GM23338 (cell line): ENCODE data around the gene INPP5K. TPM values are rescaled to one million over a fixed set of nuclear protein-coding genes. Genes with fewer than 3 reads are reported as not detected.

ENCODE experiments used
- ATAC-seq: fragments of 200-7000 bp; cut with Tn5 transposase; 3 replicates; pipeline ENCODE4 v1.9.1; 2020
- DNase-seq: peaks from one replicate; pipeline ENCODE4 v3.0.0-alpha.2; 2015; ENCODE audit warnings: low spot score
- H2AFZ ChIP-seq: fragments of 200-600 bp; sonication (generic); 2 replicates; pipeline ENCODE4 v1.8.0; 2016; ENCODE audit warnings: antibody characterized with exemption, mild to moderate bottlenecking, moderate library complexity
- H3F3A ChIP-seq: fragments of 200-600 bp; sonication (generic); replicated peaks from 2 replicates; pipeline ENCODE4 v1.8.0; 2017; ENCODE audit warnings: antibody characterized with exemption, mixed run types, low read depth
- H3K27ac ChIP-seq: fragments of 200-600 bp; sonication (generic); 2 replicates; pipeline ENCODE4 v1.6.1; 2016; ENCODE audit warnings: low read depth
- H3K27me3 ChIP-seq: fragments of 200-600 bp; sonication (generic); 2 replicates; pipeline ENCODE4 v1.8.0; 2016; ENCODE audit warnings: mild to moderate bottlenecking, mixed run types, moderate library complexity; ENCODE audit not compliant: insufficient read depth
- H3K36me3 ChIP-seq: fragments of 200-600 bp; sonication (generic); 2 replicates; pipeline ENCODE4 v1.8.0; 2016; ENCODE audit warnings: mild to moderate bottlenecking; ENCODE audit not compliant: insufficient read depth
- H3K4me1 ChIP-seq: fragments of 200-600 bp; sonication (generic); 2 replicates; pipeline ENCODE4 v1.8.0; 2016; ENCODE audit warnings: mild to moderate bottlenecking, moderate library complexity; ENCODE audit not compliant: insufficient read depth
- H3K4me2 ChIP-seq: fragments of 200-600 bp; sonication (generic); 2 replicates; pipeline ENCODE4 v1.7.1; 2017; ENCODE audit warnings: mixed run types
- H3K4me3 ChIP-seq: fragments of 200-600 bp; sonication (generic); 2 replicates; pipeline ENCODE4 v1.6.1; 2016; ENCODE audit warnings: mixed run types
- H3K79me2 ChIP-seq: fragments of 200-600 bp; sonication (generic); replicated peaks from 2 replicates; pipeline ENCODE4 v1.8.0; 2017; ENCODE audit warnings: mild to moderate bottlenecking; ENCODE audit not compliant: insufficient read depth
- H3K9me2 ChIP-seq: fragments of 200-600 bp; sonication (generic); 2 replicates; pipeline ENCODE4 v1.8.0; 2017; ENCODE audit not compliant: insufficient read depth
- H4K20me1 ChIP-seq: fragments of 200-600 bp; sonication (generic); replicated peaks from 2 replicates; pipeline ENCODE4 v1.8.0; 2017; ENCODE audit warnings: mild to moderate bottlenecking; ENCODE audit not compliant: insufficient read depth
- H3K27ac Mint-ChIP-seq: 2 replicates; pipeline ENCODE4 v1.8.0; 2020; ENCODE audit warnings: inconsistent platforms, mild to moderate bottlenecking, moderate library complexity, mixed read lengths
- H3K27me3 Mint-ChIP-seq: 3 replicates; pipeline ENCODE4 v1.8.0; 2022; ENCODE audit warnings: low read depth, mild to moderate bottlenecking, moderate library complexity, mixed read lengths, inconsistent platforms; ENCODE audit not compliant: insufficient read depth, poor library complexity
- H3K36me3 Mint-ChIP-seq: 3 replicates; pipeline ENCODE4 v1.8.0; 2021; ENCODE audit warnings: low read depth, mild to moderate bottlenecking, inconsistent platforms, moderate library complexity, mixed read lengths
- H3K4me1 Mint-ChIP-seq: 3 replicates; pipeline ENCODE4 v1.8.0; 2020; ENCODE audit warnings: mild to moderate bottlenecking, inconsistent platforms, mixed read lengths
- H3K4me3 Mint-ChIP-seq: 3 replicates; pipeline ENCODE4 v1.8.0; 2021; ENCODE audit warnings: moderate library complexity, mild to moderate bottlenecking, inconsistent platforms, mixed read lengths
- H3K9me3 Mint-ChIP-seq: 3 replicates; pipeline ENCODE4 v1.8.0; 2020; ENCODE audit warnings: moderate library complexity, mild to moderate bottlenecking, inconsistent platforms, mixed read lengths
- ETS1 ChIP-seq: IDR thresholded peaks from 2 replicates; pipeline ENCODE4 v1.6.1; 2016; ENCODE audit warnings: antibody characterized with exemption
- EZH2 ChIP-seq: fragments of 200-600 bp; sonication (generic); IDR thresholded peaks from one replicate; pipeline ENCODE4 v1.8.0; 2017; ENCODE audit warnings: antibody characterized with exemption, mild to moderate bottlenecking, low read depth; ENCODE audit not compliant: unreplicated experiment
- JUNB ChIP-seq: IDR thresholded peaks from one replicate; pipeline ENCODE4 v1.6.1; 2016; ENCODE audit warnings: antibody characterized with exemption; ENCODE audit not compliant: unreplicated experiment
- POLR2AphosphoS5 ChIP-seq: IDR thresholded peaks from 2 replicates; pipeline ENCODE4 v1.6.1; 2016; ENCODE audit warnings: antibody characterized with exemption, low read depth
- REST ChIP-seq: IDR thresholded peaks from one replicate; pipeline ENCODE4 v1.6.1; 2018; ENCODE audit warnings: antibody characterized with exemption; ENCODE audit not compliant: unreplicated experiment
- STAT1 ChIP-seq: IDR thresholded peaks from one replicate; pipeline ENCODE4 v1.6.1; 2016; ENCODE audit warnings: antibody characterized with exemption; ENCODE audit not compliant: unreplicated experiment
- ZNF114 ChIP-seq: fragments of 250-450 bp; sonication (Bioruptor Pico); IDR thresholded peaks from 2 replicates; pipeline ENCODE4 v1.5.0; 2020; ENCODE audit warnings: mild to moderate bottlenecking, moderate library complexity
- polyA plus RNA-seq: library from polyadenylated mRNA; unstranded; fragments of >200 nt; fragmentation: Nextera tagmentation; extraction: Ambion mirVana; gene quantifications from 2 replicates; pipeline ENCODE4 v1.2.1, GENCODE V29; 2016
- total RNA-seq: library from RNA; depleted of rRNA; stranded (reverse); fragments of >200 nt; shearing (Covaris generic); gene quantifications from 2 replicates; pipeline ENCODE4 v1.2.3, GENCODE V29; 2014
- TF ChIP-seq, protein P1 (sequence below), 2 experiments: fragments of 200-600 bp in 1 of 2; sonication (generic) in 1 of 2; conservative IDR thresholded peaks; 2 replicates each; pipeline versions ENCODE4 v1.5.1 to v1.6.1; 2016 to 2017; ENCODE audit warnings: antibody characterized with exemption in 2 of 2, low read depth in 2 of 2, mild to moderate bottlenecking in 2 of 2, moderate library complexity in 1 of 2
- TF ChIP-seq, protein P2 (sequence below): fragments of 250-450 bp; sonication (Bioruptor Pico); IDR thresholded peaks from 2 replicates; pipeline ENCODE4 v1.5.0; 2020; ENCODE audit warnings: mild to moderate bottlenecking, moderate library complexity

Gene INPP5K
- total and polyA plus RNA-seq, 2 experiments from 2014 or later = 8.4 to 29.7 TPM

DNA sequence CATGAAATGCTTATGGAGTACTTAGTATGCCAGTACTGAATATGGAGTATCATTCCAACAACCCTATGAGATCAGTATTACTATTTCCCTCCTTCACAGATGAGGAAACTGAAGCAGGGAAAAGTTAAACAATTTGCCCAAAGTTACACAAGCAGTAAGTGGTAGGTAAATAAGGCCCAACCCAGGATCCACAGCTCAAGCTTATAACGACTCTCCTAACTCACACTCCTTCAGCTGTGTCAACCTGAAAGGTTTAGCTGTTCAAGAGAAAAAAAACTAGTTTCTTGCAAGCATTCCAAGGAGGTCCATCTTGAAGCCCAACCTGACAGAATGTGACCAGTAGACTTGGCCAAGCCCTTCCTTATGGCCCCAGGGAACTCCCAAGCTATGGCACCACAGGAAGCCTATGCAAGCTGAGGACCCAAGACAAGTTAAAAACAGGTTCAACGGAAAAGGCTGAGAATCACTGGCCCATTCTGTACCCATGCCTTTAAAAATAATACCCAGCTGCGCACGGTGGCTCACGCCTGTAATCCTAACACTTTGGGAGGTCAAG, 66.9 kb downstream of the INPP5K start (continued):
- TF ChIP-seq REST (no peak), STAT1 (no peak), EZH2 (no peak), ZNF114 (CRISPR knock-in tag) (no peak), JUNB (no peak), POLR2AphosphoS5 (no peak)
- TF ChIP-seq, protein P1, sequence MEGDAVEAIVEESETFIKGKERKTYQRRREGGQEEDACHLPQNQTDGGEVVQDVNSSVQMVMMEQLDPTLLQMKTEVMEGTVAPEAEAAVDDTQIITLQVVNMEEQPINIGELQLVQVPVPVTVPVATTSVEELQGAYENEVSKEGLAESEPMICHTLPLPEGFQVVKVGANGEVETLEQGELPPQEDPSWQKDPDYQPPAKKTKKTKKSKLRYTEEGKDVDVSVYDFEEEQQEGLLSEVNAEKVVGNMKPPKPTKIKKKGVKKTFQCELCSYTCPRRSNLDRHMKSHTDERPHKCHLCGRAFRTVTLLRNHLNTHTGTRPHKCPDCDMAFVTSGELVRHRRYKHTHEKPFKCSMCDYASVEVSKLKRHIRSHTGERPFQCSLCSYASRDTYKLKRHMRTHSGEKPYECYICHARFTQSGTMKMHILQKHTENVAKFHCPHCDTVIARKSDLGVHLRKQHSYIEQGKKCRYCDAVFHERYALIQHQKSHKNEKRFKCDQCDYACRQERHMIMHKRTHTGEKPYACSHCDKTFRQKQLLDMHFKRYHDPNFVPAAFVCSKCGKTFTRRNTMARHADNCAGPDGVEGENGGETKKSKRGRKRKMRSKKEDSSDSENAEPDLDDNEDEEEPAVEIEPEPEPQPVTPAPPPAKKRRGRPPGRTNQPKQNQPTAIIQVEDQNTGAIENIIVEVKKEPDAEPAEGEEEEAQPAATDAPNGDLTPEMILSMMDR (conservative IDR thresholded peaks at IDR 0.05; ENCODE audit: low read depth in 2 of 2) = no peak

- no peaks in the 10 kb centered on the region for H3K9me3 Mint-ChIP-seq
- no peak overlapping the region for H3K4me2 ChIP-seq
- H3K36me3 Mint-ChIP-seq = peaks cover 22% of the 10 kb centered on the region
- no peaks in the 10 kb centered on the region for H3K27me3 ChIP-seq
- DNase-seq (no peak), ATAC-seq (no peak)
- peak overlapping the region; percentile 84 for H3K27ac ChIP-seq
- no peaks in the 10 kb centered on the region for H3F3A ChIP-seq
- H3K79me2 ChIP-seq = peaks cover 100% of the 10 kb centered on the region
- peaks cover 3% of the 10 kb centered on the region for H3K36me3 ChIP-seq
- peaks cover 84% of the 10 kb centered on the region for H4K20me1 ChIP-seq
- no peak overlapping the region for H3K4me3 ChIP-seq
- H3K27me3 Mint-ChIP-seq = no peaks in the 10 kb centered on the region
- no peak overlapping the region for H2AFZ ChIP-seq
- peak overlapping the region; percentile 53; the same call in 1 of the 2 replicates for H3K27ac Mint-ChIP-seq
- TF ChIP-seq, protein P2, sequence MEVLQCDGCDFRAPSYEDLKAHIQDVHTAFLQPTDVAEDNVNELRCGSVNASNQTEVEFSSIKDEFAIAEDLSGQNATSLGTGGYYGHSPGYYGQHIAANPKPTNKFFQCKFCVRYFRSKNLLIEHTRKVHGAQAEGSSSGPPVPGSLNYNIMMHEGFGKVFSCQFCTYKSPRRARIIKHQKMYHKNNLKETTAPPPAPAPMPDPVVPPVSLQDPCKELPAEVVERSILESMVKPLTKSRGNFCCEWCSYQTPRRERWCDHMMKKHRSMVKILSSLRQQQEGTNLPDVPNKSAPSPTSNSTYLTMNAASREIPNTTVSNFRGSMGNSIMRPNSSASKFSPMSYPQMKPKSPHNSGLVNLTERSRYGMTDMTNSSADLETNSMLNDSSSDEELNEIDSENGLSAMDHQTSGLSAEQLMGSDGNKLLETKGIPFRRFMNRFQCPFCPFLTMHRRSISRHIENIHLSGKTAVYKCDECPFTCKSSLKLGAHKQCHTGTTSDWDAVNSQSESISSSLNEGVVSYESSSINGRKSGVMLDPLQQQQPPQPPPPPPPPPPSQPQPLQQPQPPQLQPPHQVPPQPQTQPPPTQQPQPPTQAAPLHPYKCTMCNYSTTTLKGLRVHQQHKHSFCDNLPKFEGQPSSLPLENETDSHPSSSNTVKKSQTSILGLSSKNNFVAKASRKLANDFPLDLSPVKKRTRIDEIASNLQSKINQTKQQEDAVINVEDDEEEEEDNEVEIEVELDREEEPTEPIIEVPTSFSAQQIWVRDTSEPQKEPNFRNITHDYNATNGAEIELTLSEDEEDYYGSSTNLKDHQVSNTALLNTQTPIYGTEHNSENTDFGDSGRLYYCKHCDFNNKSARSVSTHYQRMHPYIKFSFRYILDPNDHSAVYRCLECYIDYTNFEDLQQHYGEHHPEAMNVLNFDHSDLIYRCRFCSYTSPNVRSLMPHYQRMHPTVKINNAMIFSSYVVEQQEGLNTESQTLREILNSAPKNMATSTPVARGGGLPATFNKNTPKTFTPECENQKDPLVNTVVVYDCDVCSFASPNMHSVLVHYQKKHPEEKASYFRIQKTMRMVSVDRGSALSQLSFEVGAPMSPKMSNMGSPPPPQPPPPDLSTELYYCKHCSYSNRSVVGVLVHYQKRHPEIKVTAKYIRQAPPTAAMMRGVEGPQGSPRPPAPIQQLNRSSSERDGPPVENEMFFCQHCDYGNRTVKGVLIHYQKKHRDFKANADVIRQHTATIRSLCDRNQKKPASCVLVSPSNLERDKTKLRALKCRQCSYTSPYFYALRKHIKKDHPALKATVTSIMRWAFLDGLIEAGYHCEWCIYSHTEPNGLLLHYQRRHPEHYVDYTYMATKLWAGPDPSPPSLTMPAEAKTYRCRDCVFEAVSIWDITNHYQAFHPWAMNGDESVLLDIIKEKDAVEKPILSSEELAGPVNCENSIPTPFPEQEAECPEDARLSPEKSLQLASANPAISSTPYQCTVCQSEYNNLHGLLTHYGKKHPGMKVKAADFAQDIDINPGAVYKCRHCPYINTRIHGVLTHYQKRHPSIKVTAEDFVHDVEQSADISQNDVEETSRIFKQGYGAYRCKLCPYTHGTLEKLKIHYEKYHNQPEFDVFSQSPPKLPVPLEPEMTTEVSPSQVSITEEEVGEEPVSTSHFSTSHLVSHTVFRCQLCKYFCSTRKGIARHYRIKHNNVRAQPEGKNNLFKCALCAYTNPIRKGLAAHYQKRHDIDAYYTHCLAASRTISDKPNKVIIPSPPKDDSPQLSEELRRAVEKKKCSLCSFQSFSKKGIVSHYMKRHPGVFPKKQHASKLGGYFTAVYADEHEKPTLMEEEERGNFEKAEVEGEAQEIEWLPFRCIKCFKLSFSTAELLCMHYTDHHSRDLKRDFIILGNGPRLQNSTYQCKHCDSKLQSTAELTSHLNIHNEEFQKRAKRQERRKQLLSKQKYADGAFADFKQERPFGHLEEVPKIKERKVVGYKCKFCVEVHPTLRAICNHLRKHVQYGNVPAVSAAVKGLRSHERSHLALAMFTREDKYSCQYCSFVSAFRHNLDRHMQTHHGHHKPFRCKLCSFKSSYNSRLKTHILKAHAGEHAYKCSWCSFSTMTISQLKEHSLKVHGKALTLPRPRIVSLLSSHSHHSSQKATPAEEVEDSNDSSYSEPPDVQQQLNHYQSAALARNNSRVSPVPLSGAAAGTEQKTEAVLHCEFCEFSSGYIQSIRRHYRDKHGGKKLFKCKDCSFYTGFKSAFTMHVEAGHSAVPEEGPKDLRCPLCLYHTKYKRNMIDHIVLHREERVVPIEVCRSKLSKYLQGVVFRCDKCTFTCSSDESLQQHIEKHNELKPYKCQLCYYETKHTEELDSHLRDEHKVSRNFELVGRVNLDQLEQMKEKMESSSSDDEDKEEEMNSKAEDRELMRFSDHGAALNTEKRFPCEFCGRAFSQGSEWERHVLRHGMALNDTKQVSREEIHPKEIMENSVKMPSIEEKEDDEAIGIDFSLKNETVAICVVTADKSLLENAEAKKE (CRISPR knock-in tag) = no peak
- no peak for TF ChIP-seq STAT1
- TF ChIP-seq, protein P1 (conservative IDR thresholded peaks at IDR 0.05; ENCODE audit: low read depth in 2 of 2) = no peak
- no peak for TF ChIP-seq ETS1
- H3K4me3 Mint-ChIP-seq = no peak overlapping the region
- H3K4me1 ChIP-seq = no peaks in the 10 kb centered on the region
- H3K4me1 Mint-ChIP-seq = peaks cover 5% of the 10 kb centered on the region; the same call in 2 of the 3 replicates
- H3K9me2 ChIP-seq = no peaks in the 10 kb centered on the region
These were observed 69.4 kb downstream of the INPP5K start for GRCh38 chr17:1447052-1447451.
